IMR-90 (cell line): ENCODE results near the gene MRPS24. TPM values are rescaled to one million over a fixed set of nuclear protein-coding genes. Genes with fewer than 3 reads are reported as not detected.

Experiments
- ATAC-seq: fragments of 200-7000 bp; cut with Tn5 transposase; 2 replicates; pipeline ENCODE4 v1.9.1; 2020; ENCODE audit warnings: low read depth, mild to moderate bottlenecking, moderate library complexity
- BruUV-seq: library from RNA; stranded (reverse); fragments of 400-500 nt; replicated peaks from 2 replicates; lab custom pipeline; 2021; lab: Mats Ljungman, UMichigan
- CTCF ChIA-PET: fragments of 300-600 bp; formaldehyde crosslinking; extraction: SDS; loops from one replicate; lab custom pipeline; 2021; ENCODE audit warnings: antibody characterized with exemption; lab: Yijun Ruan, JAX
- POLR2A ChIA-PET: fragments of 300-600 bp; sonication (Branson Sonifier 250); formaldehyde crosslinking; loops from one replicate; lab custom pipeline; 2022; ENCODE audit warnings: antibody characterized with exemption; ENCODE audit not compliant: unreplicated experiment; lab: Charles Lee
- DNase-seq: peaks from one replicate; pipeline ENCODE4 v3.0.0; 2013
- H2AFZ ChIP-seq: replicated peaks from 2 replicates; pipeline ENCODE3; 2013; ENCODE audit warnings: low read length, mild to moderate bottlenecking; ENCODE audit not compliant: poor library complexity
- H2AK5ac ChIP-seq: 2 replicates; pipeline ENCODE4 v1.6.1; 2013; ENCODE audit warnings: low read depth, low read length, inconsistent platforms
- H2AK9ac ChIP-seq: replicated peaks from 2 replicates; pipeline ENCODE3; 2013; ENCODE audit warnings: mild to moderate bottlenecking, low read depth, low read length, moderate library complexity; ENCODE audit not compliant: poor library complexity
- H2BK120ac ChIP-seq: 2 replicates; pipeline ENCODE4 v1.6.1; 2013; ENCODE audit warnings: low read depth, low read length, inconsistent platforms
- H2BK15ac ChIP-seq: 3 replicates; pipeline ENCODE4 v1.6.1; 2013; ENCODE audit warnings: low read depth, low read length, inconsistent platforms
- H2BK20ac ChIP-seq: 2 replicates; pipeline ENCODE4 v1.6.1; 2013; ENCODE audit warnings: low read depth, mild to moderate bottlenecking, inconsistent platforms, low read length, moderate library complexity
- H2BK5ac ChIP-seq: 2 replicates; pipeline ENCODE4 v1.6.1; 2013; ENCODE audit warnings: mild to moderate bottlenecking, low read depth, low read length, inconsistent platforms; ENCODE audit not compliant: poor library complexity, severe bottlenecking
- H3K14ac ChIP-seq: replicated peaks from 2 replicates; pipeline ENCODE4 v1.6.1; 2013; ENCODE audit warnings: low read depth, low read length, inconsistent platforms
- H3K18ac ChIP-seq: 2 replicates; pipeline ENCODE4 v1.6.1; 2013; ENCODE audit warnings: low read depth, low read length, control low read depth
- H3K23ac ChIP-seq: 2 replicates; pipeline ENCODE4 v1.6.1; 2013; ENCODE audit warnings: low read depth, low read length, inconsistent platforms
- H3K27ac ChIP-seq: 2 replicates; pipeline ENCODE4 v1.5.1; 2013; ENCODE audit warnings: mild to moderate bottlenecking, control low read depth, low read length; ENCODE audit not compliant: insufficient read depth
- H3K27me3 ChIP-seq: 2 replicates; pipeline ENCODE4 v1.6.1; 2013; ENCODE audit warnings: low read length; ENCODE audit not compliant: control insufficient read depth, insufficient read depth
- H3K36me3 ChIP-seq: 2 replicates; pipeline ENCODE4 v1.6.1; 2013; ENCODE audit warnings: low read length, mixed read lengths; ENCODE audit not compliant: control insufficient read depth, insufficient read depth
- H3K4ac ChIP-seq: 2 replicates; pipeline ENCODE4 v1.6.1; 2013; ENCODE audit warnings: low read depth, low read length, inconsistent platforms
- H3K4me1 ChIP-seq: 2 replicates; pipeline ENCODE4 v1.6.1; 2013; ENCODE audit warnings: low read length, mixed read lengths; ENCODE audit not compliant: control insufficient read depth, insufficient read depth
- H3K4me2 ChIP-seq: 2 replicates; pipeline ENCODE4 v1.6.1; 2013; ENCODE audit warnings: low read depth, mild to moderate bottlenecking, control low read depth, low read length, moderate library complexity
- H3K4me3 ChIP-seq: 2 replicates; pipeline ENCODE4 v1.5.1; 2013; ENCODE audit warnings: low read depth, mild to moderate bottlenecking, control low read depth, low read length, moderate library complexity; ENCODE audit not compliant: insufficient read depth
- H3K56ac ChIP-seq: 2 replicates; pipeline ENCODE4 v1.6.1; 2013; ENCODE audit warnings: low read length, inconsistent platforms; ENCODE audit not compliant: insufficient read depth; ENCODE audit errors: extremely low read depth
- H3K79me1 ChIP-seq, 2 experiments: 2 replicates each; pipeline ENCODE4 v1.6.1; 2013; ENCODE audit warnings: low read length in 2 of 2, inconsistent platforms in 1 of 2, low read depth in 1 of 2
- H3K9ac ChIP-seq: 2 replicates; pipeline ENCODE4 v1.6.1; 2013; ENCODE audit warnings: low read depth, low read length, control low read depth
- H3K9me1 ChIP-seq: 2 replicates; pipeline ENCODE4 v1.6.1; 2013; ENCODE audit warnings: low read length, inconsistent platforms; ENCODE audit not compliant: insufficient read depth
- H3K9me3 ChIP-seq: 2 replicates; pipeline ENCODE4 v1.6.1; 2013; ENCODE audit warnings: low read length; ENCODE audit not compliant: control insufficient read depth, insufficient read depth
- H4K20me1 ChIP-seq: 2 replicates; pipeline ENCODE4 v1.6.1; 2013; ENCODE audit warnings: low read length, inconsistent platforms; ENCODE audit not compliant: insufficient read depth
- H4K5ac ChIP-seq: 2 replicates; pipeline ENCODE4 v1.6.1; 2013; ENCODE audit warnings: mild to moderate bottlenecking, low read depth, low read length, control low read depth
- H4K8ac ChIP-seq, 2 experiments: 2 replicates each; pipeline ENCODE4 v1.6.1; 2013; ENCODE audit warnings: low read depth in 2 of 2, low read length in 2 of 2, control low read depth in 1 of 2, inconsistent platforms in 1 of 2
- H4K91ac ChIP-seq: 2 replicates; pipeline ENCODE4 v1.6.1; 2013; ENCODE audit warnings: low read depth, low read length, inconsistent platforms; ENCODE audit not compliant: insufficient read depth
- BHLHE40 ChIP-seq: fragments of 150-350 bp; IDR thresholded peaks from 2 replicates; pipeline ENCODE4 v1.6.1; 2016; ENCODE audit warnings: mild to moderate bottlenecking, low read depth, low read length
- CEBPB ChIP-seq: IDR thresholded peaks from 2 replicates; pipeline ENCODE4 v1.6.1; 2012; ENCODE audit warnings: low read depth, low read length, improper control_type of control experiment
- CHD1 ChIP-seq: IDR thresholded peaks from 2 replicates; pipeline ENCODE4 v1.6.1; 2012; ENCODE audit warnings: low read depth, low read length, improper control_type of control experiment
- FOS ChIP-seq: fragments of 150-350 bp; IDR thresholded peaks from 2 replicates; pipeline ENCODE4 v1.6.1; 2016; ENCODE audit warnings: low read depth, low read length
- MAFK ChIP-seq: IDR thresholded peaks from 2 replicates; pipeline ENCODE4 v1.6.1; 2012; ENCODE audit warnings: low read depth, low read length, improper control_type of control experiment
- MAZ ChIP-seq: IDR thresholded peaks from 2 replicates; pipeline ENCODE4 v1.6.1; 2012; ENCODE audit warnings: low read depth, mild to moderate bottlenecking, low read length, improper control_type of control experiment, moderate library complexity, borderline replicate concordance
- NFE2L2 ChIP-seq: fragments of 150-350 bp; IDR thresholded peaks from 2 replicates; pipeline ENCODE4 v1.6.1; 2016; ENCODE audit warnings: low read depth, mild to moderate bottlenecking, low read length
- POLR2A ChIP-seq: IDR thresholded peaks from 2 replicates; pipeline ENCODE4 v1.6.1; 2012; ENCODE audit warnings: mild to moderate bottlenecking, low read depth, low read length
- RAD21 ChIP-seq: IDR thresholded peaks from 2 replicates; pipeline ENCODE4 v1.6.1; 2012; ENCODE audit warnings: low read length, improper control_type of control experiment
- RCOR1 ChIP-seq: IDR thresholded peaks from 2 replicates; pipeline ENCODE4 v1.6.1; 2012; ENCODE audit warnings: mild to moderate bottlenecking, low read length, improper control_type of control experiment; ENCODE audit not compliant: insufficient replicate concordance
- RFX5 ChIP-seq: IDR thresholded peaks from 2 replicates; pipeline ENCODE4 v1.8.0; 2012; ENCODE audit warnings: low read depth, mild to moderate bottlenecking, low read length, moderate library complexity
- SMC3 ChIP-seq: fragments of 150-350 bp; IDR thresholded peaks from 2 replicates; pipeline ENCODE4 v1.6.1; 2016; ENCODE audit warnings: low read depth, mild to moderate bottlenecking, antibody characterized with exemption, low read length, moderate library complexity
- USF2 ChIP-seq: fragments of 150-350 bp; IDR thresholded peaks from 2 replicates; pipeline ENCODE4 v1.6.1; 2017; ENCODE audit warnings: mild to moderate bottlenecking, antibody characterized with exemption, low read length, low read depth
- WGBS, 2 experiments: methylation state at CpG; one replicate each; pipeline versions ENCODE4 v1.1.5 to v1.1.7; 2013; ENCODE audit warnings: missing lambda C conversion rate in 2 of 2; ENCODE audit not compliant: insufficient read length in 1 of 2; ENCODE audit errors: extremely low coverage in 2 of 2; 5-methylcytosine and 5-hydroxymethylcytosine counted together
- dilution Hi-C: fragments of 300-500 bp; cut with HindIII; formaldehyde crosslinking; loops from one replicate; pipeline ENCODE4 v1.14.3; 2018; ENCODE audit warnings: low sequenced_read_pairs; ENCODE audit not compliant: unreplicated experiment
- in situ Hi-C: fragments of 300-500 bp; cut with MboI; formaldehyde crosslinking; loops from 3 replicates; pipeline ENCODE4 v1.14.3; 2019; ENCODE audit warnings: low sequenced_read_pairs, inconsistent platforms, mixed read lengths
- intact Hi-C: fragments of 100-400 bp; cut with micrococcal nuclease; formaldehyde crosslinking; loops from 2 replicates; pipeline ENCODE4 v1.10.0; 2022
- polyA plus RNA-seq, 3 experiments: library from polyadenylated mRNA; depleted of rRNA; stranded (reverse); fragments of >200 nt; gene quantifications; 2 replicates each; pipeline ENCODE4 v1.2.3, GENCODE V29; 2012; ENCODE audit warnings: low replicate concordance in 1 of 3
- total RNA-seq: library from RNA; depleted of rRNA; stranded (reverse); fragments of >200 nt; gene quantifications from 2 replicates; pipeline ENCODE4 v1.2.3, GENCODE V29; 2012
- TF ChIP-seq, protein P1 (sequence below): fragments of 150-350 bp; IDR thresholded peaks from 2 replicates; pipeline ENCODE4 v1.6.1; 2016; ENCODE audit warnings: low read depth, mild to moderate bottlenecking, low read length, moderate library complexity, borderline replicate concordance

MRPS24 gene
- total and polyA plus RNA-seq, 2 of the 4 experiments (the other 2 are of a cell fraction), result 151 to 266 TPM

GRCh38 chr7:43868181-43868580 lies 1.1 kb downstream of the MRPS24 start:
- no peak overlapping the region for H3K27ac ChIP-seq
- CTCF ChIA-PET, result no interaction called here
- dilution Hi-C loops, result no loop called here

More at GRCh38 chr7:43868181-43868580, 1.1 kb downstream of the MRPS24 start:
- H3K14ac ChIP-seq, result no peak overlapping the region
- POLR2A ChIA-PET, result no interaction called here
- peak overlapping the region; percentile 65; the same call in 1 of the 2 replicates for H3K23ac ChIP-seq
- no peak overlapping the region for H2BK15ac ChIP-seq
- no peak overlapping the region for H2BK120ac ChIP-seq
- H3K27me3 ChIP-seq, result no peaks in the 10 kb centered on the region
- H2AFZ ChIP-seq, result no peak overlapping the region
- peaks cover 15% of the 10 kb centered on the region for H3K36me3 ChIP-seq
- in situ Hi-C loops, result no loop called here
- peak overlapping the region; percentile 93; the same call in 1 of the 2 replicates for H3K4me3 ChIP-seq
- no peak overlapping the region for H2AK9ac ChIP-seq
- peak overlapping the region; percentile 99 for H3K4me2 ChIP-seq
- 0 out of 2 replicates have a peak overlapping the region, but pooled peaks have one; percentile 25 for H3K4ac ChIP-seq
- H3K9me1 ChIP-seq, result peaks cover 30% of the 10 kb centered on the region
- H3K9me3 ChIP-seq, result no peaks in the 10 kb centered on the region
- no peak overlapping the region for H3K18ac ChIP-seq
- H4K91ac ChIP-seq, result no peak overlapping the region
- BruUV-seq, result no TSS peak
- TF ChIP-seq RFX5, result no peak
- no peak for TF ChIP-seq NFE2L2
- no peak for TF ChIP-seq CHD1
- TF ChIP-seq RAD21, result no peak
- no peak for TF ChIP-seq BHLHE40
- TF ChIP-seq CEBPB, result no peak
- no peak for TF ChIP-seq SMC3
- TF ChIP-seq MAZ, result no peak
- no peak for TF ChIP-seq POLR2A
- no peak for TF ChIP-seq USF2
- TF ChIP-seq RCOR1, result no peak
- TF ChIP-seq MAFK, result no peak
- no peak for TF ChIP-seq FOS
- TF ChIP-seq, protein P1, sequence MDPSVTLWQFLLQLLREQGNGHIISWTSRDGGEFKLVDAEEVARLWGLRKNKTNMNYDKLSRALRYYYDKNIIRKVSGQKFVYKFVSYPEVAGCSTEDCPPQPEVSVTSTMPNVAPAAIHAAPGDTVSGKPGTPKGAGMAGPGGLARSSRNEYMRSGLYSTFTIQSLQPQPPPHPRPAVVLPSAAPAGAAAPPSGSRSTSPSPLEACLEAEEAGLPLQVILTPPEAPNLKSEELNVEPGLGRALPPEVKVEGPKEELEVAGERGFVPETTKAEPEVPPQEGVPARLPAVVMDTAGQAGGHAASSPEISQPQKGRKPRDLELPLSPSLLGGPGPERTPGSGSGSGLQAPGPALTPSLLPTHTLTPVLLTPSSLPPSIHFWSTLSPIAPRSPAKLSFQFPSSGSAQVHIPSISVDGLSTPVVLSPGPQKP, result no peak
- H2BK20ac ChIP-seq, result no peak overlapping the region
- H3K56ac ChIP-seq, result no peak overlapping the region
- no peak for DNase-seq
- no peak overlapping the region for H4K8ac ChIP-seq
- intact Hi-C loops, result no loop called here
- peaks cover 21% of the 10 kb centered on the region for H3K4me1 ChIP-seq
- peaks cover 25 to 51% of the 10 kb centered on the region in 2 experiments for H3K79me1 ChIP-seq
- H2AK5ac ChIP-seq, result peak overlapping the region; percentile 14; the same call in 1 of the 2 replicates
- no peaks in the 10 kb centered on the region for H4K20me1 ChIP-seq
- no peak overlapping the region for H2BK5ac ChIP-seq
- WGBS, 2 experiments, result 83% methylated on average over 1 of the region's 7 CpGs; no CpG with 5 or more reads in 1 of the 2 experiments
- H3K9ac ChIP-seq, result peak overlapping the region; percentile 86; the same call in 1 of the 2 replicates
- H4K5ac ChIP-seq, result no peak overlapping the region
- no peak for ATAC-seq
